ENCODE results near the gene ACSL4.

Gene ACSL4

DNA sequence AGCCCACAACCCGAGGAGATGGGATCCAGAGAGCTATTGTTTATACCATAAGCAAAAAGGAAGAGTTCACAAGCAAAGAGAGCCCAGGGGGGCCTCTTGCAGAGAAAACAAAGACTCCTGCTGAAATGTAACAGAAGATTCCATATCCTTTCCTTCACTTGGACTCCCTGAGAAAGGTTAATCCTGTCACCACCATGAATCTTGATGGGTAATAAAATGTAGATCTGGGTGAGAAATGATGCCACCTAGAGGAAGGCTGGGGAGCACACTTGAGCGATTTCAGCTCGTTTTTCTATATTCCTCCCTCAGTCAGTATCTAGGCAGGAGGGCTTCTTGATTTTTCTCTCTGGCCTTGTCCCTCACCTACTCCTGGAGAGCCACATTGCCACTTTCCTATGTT is 97.9 kb downstream of the ACSL4 start:
- Histone ChIP-seq H3K36me3 (ENCODE audit: control insufficient read depth in 1 of 2, insufficient read depth in 2 of 2, low read depth in 1 of 2, low read length in 2 of 2) (peaks cover 0 to 16% of the 10 kb centered on the region in 2 experiments), H2BK5ac (ENCODE audit: low read depth, low read length, poor library complexity, severe bottlenecking) (no peak overlapping the region), H3K4me3 (ENCODE audit: insufficient read depth in 1 of 2, low read depth in 1 of 2, low read length in 2 of 2) (no peak overlapping the region), H3K79me1 (replicated peaks; ENCODE audit: low read length, poor library complexity, severe bottlenecking) (no peaks in the 10 kb centered on the region), H3K4me2 (ENCODE audit: low read length, poor library complexity, severe bottlenecking) (no peak overlapping the region), H2BK15ac (ENCODE audit: low read depth, poor library complexity, severe bottlenecking) (no peak overlapping the region), H3K27ac (ENCODE audit: low read length, poor library complexity, severe bottlenecking) (no peak overlapping the region), H3K14ac (ENCODE audit: low read length in 2 of 2) (no peak overlapping the region), H3K23ac (ENCODE audit: low read length in 2 of 2) (no peak overlapping the region), H3K9ac (ENCODE audit: low read length) (no peak overlapping the region), H4K8ac (ENCODE audit: low read length) (no peak overlapping the region), H2AK5ac (ENCODE audit: low read length, severe bottlenecking) (no peak overlapping the region), H4K91ac (ENCODE audit: low read length) (no peak overlapping the region), H3K4ac (ENCODE audit: low read depth in 1 of 2, low read length in 2 of 2) (no peak overlapping the region), H2BK12ac (ENCODE audit: low read length in 2 of 2) (no peak overlapping the region), H3K4me1 (ENCODE audit: control insufficient read depth, insufficient read depth, low read depth, low read length) (no peaks in the 10 kb centered on the region), H3K9me3 (ENCODE audit: control insufficient read depth, low read length) (no peaks in the 10 kb centered on the region), H2AFZ (ENCODE audit: low read depth, low read length) (no peak overlapping the region), H3K27me3 (ENCODE audit: control insufficient read depth in 1 of 2, insufficient read depth in 1 of 2, low read length in 2 of 2) (peaks cover 0 to 20% of the 10 kb centered on the region in 2 experiments), H2BK120ac (ENCODE audit: low read depth, low read length) (no peak overlapping the region), H3K18ac (ENCODE audit: low read depth in 1 of 2, low read length in 2 of 2) (no peak overlapping the region)
- DNase-seq, result peak; percentile 16
- WGBS, result 100% methylated on average over 1 of the region's 3 CpGs

DNA sequence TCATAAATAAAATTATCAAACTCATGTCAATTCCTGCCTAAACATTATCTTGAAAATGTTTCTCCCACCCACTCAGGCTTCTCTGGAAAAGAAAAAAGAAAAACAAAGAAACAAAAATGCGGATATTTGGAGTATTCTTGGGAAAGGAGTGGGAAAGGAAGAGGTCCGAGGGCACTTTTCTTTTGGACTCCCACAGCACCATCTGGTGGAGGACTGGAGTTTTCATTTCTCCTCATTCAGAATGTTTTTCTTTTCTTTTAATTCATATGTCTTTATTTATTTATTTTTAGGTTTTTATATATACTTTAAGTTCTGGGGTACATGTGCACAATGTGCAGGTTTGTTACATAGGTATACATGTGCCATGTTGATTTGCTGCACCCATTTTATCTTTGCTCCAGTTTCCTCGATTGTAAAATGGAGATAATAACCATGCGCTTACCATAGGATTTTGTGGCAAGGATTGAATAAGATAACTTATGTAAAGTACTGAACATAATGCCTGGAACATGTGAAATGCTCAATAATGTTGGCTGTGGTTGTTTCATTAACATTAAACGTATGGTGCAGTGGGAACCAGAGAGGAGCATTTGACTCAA is 100.1 kb downstream of the ACSL4 start:
- H2BK15ac ChIP-seq (ENCODE audit: low read depth, poor library complexity, severe bottlenecking), result no peak overlapping the region
- H3K4me1 ChIP-seq (ENCODE audit: control insufficient read depth, insufficient read depth, low read depth, low read length), result no peaks in the 10 kb centered on the region
- H3K36me3 ChIP-seq (ENCODE audit: control insufficient read depth in 1 of 2, insufficient read depth in 2 of 2, low read depth in 1 of 2, low read length in 2 of 2), result peaks cover 0 to 4% of the 10 kb centered on the region in 2 experiments
- H3K4me3 ChIP-seq (ENCODE audit: insufficient read depth in 1 of 2, low read depth in 1 of 2, low read length in 2 of 2), result no peak overlapping the region
- H2BK5ac ChIP-seq (ENCODE audit: low read depth, low read length, poor library complexity, severe bottlenecking), result no peak overlapping the region
- H2BK120ac ChIP-seq (ENCODE audit: low read depth, low read length), result no peak overlapping the region
- H4K91ac ChIP-seq (ENCODE audit: low read length), result no peak overlapping the region
- H2AFZ ChIP-seq (ENCODE audit: low read depth, low read length), result no peak overlapping the region
- no peaks in the 10 kb centered on the region for H3K79me1 ChIP-seq (replicated peaks; ENCODE audit: low read length, poor library complexity, severe bottlenecking)
- H4K8ac ChIP-seq (ENCODE audit: low read length), result no peak overlapping the region
- H3K9me3 ChIP-seq (ENCODE audit: control insufficient read depth, low read length), result no peaks in the 10 kb centered on the region
- H3K27ac ChIP-seq (ENCODE audit: low read length, poor library complexity, severe bottlenecking), result no peak overlapping the region
- no peak overlapping the region for H3K4ac ChIP-seq (ENCODE audit: low read depth in 1 of 2, low read length in 2 of 2)
- H3K9ac ChIP-seq (ENCODE audit: low read length), result no peak overlapping the region
- H3K4me2 ChIP-seq (ENCODE audit: low read length, poor library complexity, severe bottlenecking), result no peak overlapping the region
- no peak overlapping the region for H3K14ac ChIP-seq (ENCODE audit: low read length in 2 of 2)
- H2AK5ac ChIP-seq (ENCODE audit: low read length, severe bottlenecking), result no peak overlapping the region
- WGBS, result 98% methylated on average over 3 of the region's 5 CpGs
- peaks cover 0 to 14% of the 10 kb centered on the region in 2 experiments for H3K27me3 ChIP-seq (ENCODE audit: control insufficient read depth in 1 of 2, insufficient read depth in 1 of 2, low read length in 2 of 2)
- peak; percentile 37 for DNase-seq
- no peak overlapping the region for H2BK12ac ChIP-seq (ENCODE audit: low read length in 2 of 2)
- no peak overlapping the region for H3K18ac ChIP-seq (ENCODE audit: low read depth in 1 of 2, low read length in 2 of 2)
- H3K23ac ChIP-seq (ENCODE audit: low read length in 2 of 2), result no peak overlapping the region

- no peak overlapping the region for H3K4me3 ChIP-seq (ENCODE audit: insufficient read depth in 1 of 2, low read depth in 1 of 2, low read length in 2 of 2)
- H2AK5ac ChIP-seq (ENCODE audit: low read length, severe bottlenecking), result no peak overlapping the region
- H3K79me1 ChIP-seq (replicated peaks; ENCODE audit: low read length, poor library complexity, severe bottlenecking), result no peaks in the 10 kb centered on the region
- H3K4me2 ChIP-seq (ENCODE audit: low read length, poor library complexity, severe bottlenecking), result no peak overlapping the region
- DNase-seq, result no peak
- H2BK12ac ChIP-seq (ENCODE audit: low read length in 2 of 2), result no peak overlapping the region
- no peaks in the 10 kb centered on the region for H3K9me3 ChIP-seq (ENCODE audit: control insufficient read depth, low read length)
- H2BK15ac ChIP-seq (ENCODE audit: low read depth, poor library complexity, severe bottlenecking), result no peak overlapping the region
- H2AFZ ChIP-seq (ENCODE audit: low read depth, low read length), result no peak overlapping the region
- H3K4me1 ChIP-seq (ENCODE audit: control insufficient read depth, insufficient read depth, low read depth, low read length), result peaks cover 2% of the 10 kb centered on the region
- H3K23ac ChIP-seq (ENCODE audit: low read length in 2 of 2), result no peak overlapping the region
- H3K14ac ChIP-seq (ENCODE audit: low read length in 2 of 2), result no peak overlapping the region
- H3K36me3 ChIP-seq (ENCODE audit: control insufficient read depth in 1 of 2, insufficient read depth in 2 of 2, low read depth in 1 of 2, low read length in 2 of 2), result peaks cover 0 to 3% of the 10 kb centered on the region in 2 experiments
- H2BK5ac ChIP-seq (ENCODE audit: low read depth, low read length, poor library complexity, severe bottlenecking), result no peak overlapping the region
- H3K27me3 ChIP-seq (ENCODE audit: control insufficient read depth in 1 of 2, insufficient read depth in 1 of 2, low read length in 2 of 2), result peaks cover 0 to 14% of the 10 kb centered on the region in 2 experiments
- 91% methylated on average over 2 of the region's 3 CpGs for WGBS
- no peak overlapping the region for H4K8ac ChIP-seq (ENCODE audit: low read length)
- H4K91ac ChIP-seq (ENCODE audit: low read length), result no peak overlapping the region
- H3K9ac ChIP-seq (ENCODE audit: low read length), result no peak overlapping the region
- no peak overlapping the region for H3K4ac ChIP-seq (ENCODE audit: low read depth in 1 of 2, low read length in 2 of 2)
- H3K18ac ChIP-seq (ENCODE audit: low read depth in 1 of 2, low read length in 2 of 2), result no peak overlapping the region
- no peak overlapping the region for H2BK120ac ChIP-seq (ENCODE audit: low read depth, low read length)
- no peak overlapping the region for H3K27ac ChIP-seq (ENCODE audit: low read length, poor library complexity, severe bottlenecking)
These were observed 103.7 kb downstream of the ACSL4 start for GRCh38 chrX:109629310-109629709.

DNA sequence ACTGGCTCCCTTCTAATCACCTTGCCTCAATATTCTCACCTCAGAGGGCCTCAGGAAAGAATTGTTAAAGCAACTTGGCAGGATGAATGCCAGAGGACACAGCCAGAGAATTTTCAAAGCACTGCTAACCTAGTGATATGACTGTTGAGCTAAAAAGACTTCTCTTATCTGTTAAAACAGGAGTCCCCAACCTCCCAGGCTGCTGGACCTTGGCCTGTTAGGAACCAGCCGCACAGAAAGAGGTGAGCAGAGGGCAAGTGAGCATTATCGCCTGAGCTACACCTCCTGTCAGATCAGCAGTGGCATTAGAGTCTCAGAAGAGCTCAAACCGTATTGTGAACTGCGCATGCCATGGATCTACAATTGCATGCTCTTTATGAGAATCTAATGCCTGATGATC is 106.4 kb downstream of the ACSL4 start:
- no peak overlapping the region for H3K4me3 ChIP-seq (ENCODE audit: insufficient read depth in 1 of 2, low read depth in 1 of 2, low read length in 2 of 2)
- no peak overlapping the region for H4K8ac ChIP-seq (ENCODE audit: low read length)
- H3K9ac ChIP-seq (ENCODE audit: low read length), result no peak overlapping the region
- no peak overlapping the region for H2BK15ac ChIP-seq (ENCODE audit: low read depth, poor library complexity, severe bottlenecking)
- H2BK12ac ChIP-seq (ENCODE audit: low read length in 2 of 2), result no peak overlapping the region
- H3K23ac ChIP-seq (ENCODE audit: low read length in 2 of 2), result no peak overlapping the region
- H3K36me3 ChIP-seq (ENCODE audit: control insufficient read depth in 1 of 2, insufficient read depth in 2 of 2, low read depth in 1 of 2, low read length in 2 of 2), result peaks cover 0 to 8% of the 10 kb centered on the region in 2 experiments
- H3K9me3 ChIP-seq (ENCODE audit: control insufficient read depth, low read length), result no peaks in the 10 kb centered on the region
- no peak for DNase-seq
- WGBS, result 100% methylated on average over 2 of the region's 4 CpGs
- no peak overlapping the region for H3K4ac ChIP-seq (ENCODE audit: low read depth in 1 of 2, low read length in 2 of 2)
- no peak overlapping the region for H2AK5ac ChIP-seq (ENCODE audit: low read length, severe bottlenecking)
- peaks cover 0 to 19% of the 10 kb centered on the region in 2 experiments for H3K27me3 ChIP-seq (ENCODE audit: control insufficient read depth in 1 of 2, insufficient read depth in 1 of 2, low read length in 2 of 2)
- H3K18ac ChIP-seq (ENCODE audit: low read depth in 1 of 2, low read length in 2 of 2), result no peak overlapping the region
- H3K4me1 ChIP-seq (ENCODE audit: control insufficient read depth, insufficient read depth, low read depth, low read length), result peaks cover 2% of the 10 kb centered on the region
- H4K91ac ChIP-seq (ENCODE audit: low read length), result no peak overlapping the region
- H2AFZ ChIP-seq (ENCODE audit: low read depth, low read length), result no peak overlapping the region
- H3K14ac ChIP-seq (ENCODE audit: low read length in 2 of 2), result no peak overlapping the region
- H2BK5ac ChIP-seq (ENCODE audit: low read depth, low read length, poor library complexity, severe bottlenecking), result no peak overlapping the region
- H2BK120ac ChIP-seq (ENCODE audit: low read depth, low read length), result no peak overlapping the region
- H3K27ac ChIP-seq (ENCODE audit: low read length, poor library complexity, severe bottlenecking), result no peak overlapping the region
- no peaks in the 10 kb centered on the region for H3K79me1 ChIP-seq (replicated peaks; ENCODE audit: low read length, poor library complexity, severe bottlenecking)
- no peak overlapping the region for H3K4me2 ChIP-seq (ENCODE audit: low read length, poor library complexity, severe bottlenecking)
